ENCODE measurements around the gene HSD17B13. TPM values are rescaled to one million over a fixed set of nuclear protein-coding genes. Genes with fewer than 3 reads are reported as not detected.
A peak's percentile ranks its signal among the peaks of the same experiment; 100 is the strongest.

Gene HSD17B13
- total RNA-seq, 4 donors from 2014 or later = 1.2 to 1.7 TPM; not detected in 2

DNA sequence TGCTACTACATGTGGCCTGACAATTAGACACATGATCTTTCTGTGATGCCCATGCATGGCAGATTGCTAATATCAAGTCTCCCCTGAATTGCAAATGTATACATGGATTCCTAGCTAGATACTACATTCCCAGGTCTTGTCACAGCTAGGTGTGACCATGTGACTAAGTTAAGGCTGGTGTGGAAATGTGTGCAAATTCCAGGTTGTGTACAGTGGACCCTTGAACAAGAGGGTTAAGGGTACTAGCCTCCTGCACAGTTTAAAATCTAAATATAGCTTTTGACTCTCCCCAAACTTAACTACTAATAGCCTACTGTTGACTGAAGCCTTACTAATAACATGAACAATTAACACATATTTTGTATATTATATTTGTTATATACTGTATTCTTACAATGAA lies 48.4 kb downstream of the HSD17B13 start:
- no peak for DNase-seq (ENCODE audit: low spot score in 2 of 2)
- TF ChIP-seq, protein P1, sequence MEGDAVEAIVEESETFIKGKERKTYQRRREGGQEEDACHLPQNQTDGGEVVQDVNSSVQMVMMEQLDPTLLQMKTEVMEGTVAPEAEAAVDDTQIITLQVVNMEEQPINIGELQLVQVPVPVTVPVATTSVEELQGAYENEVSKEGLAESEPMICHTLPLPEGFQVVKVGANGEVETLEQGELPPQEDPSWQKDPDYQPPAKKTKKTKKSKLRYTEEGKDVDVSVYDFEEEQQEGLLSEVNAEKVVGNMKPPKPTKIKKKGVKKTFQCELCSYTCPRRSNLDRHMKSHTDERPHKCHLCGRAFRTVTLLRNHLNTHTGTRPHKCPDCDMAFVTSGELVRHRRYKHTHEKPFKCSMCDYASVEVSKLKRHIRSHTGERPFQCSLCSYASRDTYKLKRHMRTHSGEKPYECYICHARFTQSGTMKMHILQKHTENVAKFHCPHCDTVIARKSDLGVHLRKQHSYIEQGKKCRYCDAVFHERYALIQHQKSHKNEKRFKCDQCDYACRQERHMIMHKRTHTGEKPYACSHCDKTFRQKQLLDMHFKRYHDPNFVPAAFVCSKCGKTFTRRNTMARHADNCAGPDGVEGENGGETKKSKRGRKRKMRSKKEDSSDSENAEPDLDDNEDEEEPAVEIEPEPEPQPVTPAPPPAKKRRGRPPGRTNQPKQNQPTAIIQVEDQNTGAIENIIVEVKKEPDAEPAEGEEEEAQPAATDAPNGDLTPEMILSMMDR (IDR thresholded peaks at IDR 0.05) = no peak
- no peak for TF ChIP-seq POLR2A (IDR thresholded peaks at IDR 0.05)
- no peak for TF ChIP-seq EP300 (IDR thresholded peaks at IDR 0.05)

DNA sequence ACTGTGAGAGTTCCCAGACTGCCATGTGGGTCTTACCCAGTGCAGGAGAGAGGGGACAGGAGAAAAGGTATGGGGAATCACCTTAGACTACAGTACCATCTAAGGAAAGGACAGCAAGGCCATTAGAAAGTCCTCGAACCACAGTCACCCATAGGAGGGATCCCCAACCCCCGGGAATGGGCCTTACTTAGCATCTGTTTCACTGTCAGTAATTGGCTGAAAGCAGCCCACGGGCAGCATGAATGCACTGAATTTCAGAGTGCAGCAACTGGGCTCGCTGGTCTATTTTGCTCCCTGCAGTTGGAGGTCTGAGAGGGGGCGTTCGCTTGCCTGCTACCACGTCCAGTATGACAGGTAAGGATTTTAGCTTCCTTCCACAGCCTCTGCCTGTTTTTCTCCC lies 51.9 kb downstream of the HSD17B13 start:
- H3K9me3 ChIP-seq = no peaks in the 10 kb centered on the region

More for the DNA sequence above, 48.4 kb downstream of the HSD17B13 start:
- no peaks in the 10 kb centered on the region for H3K9me3 ChIP-seq
- no peaks in the 10 kb centered on the region for H3K27me3 ChIP-seq
- no peak overlapping the region for H3K27ac ChIP-seq
- no peaks in the 10 kb centered on the region for H3K36me3 ChIP-seq
- peaks cover 0 to 6% (median 0%) of the 10 kb centered on the region in 4 donors for H3K4me1 ChIP-seq
- H3K4me3 ChIP-seq = no peak overlapping the region

DNA sequence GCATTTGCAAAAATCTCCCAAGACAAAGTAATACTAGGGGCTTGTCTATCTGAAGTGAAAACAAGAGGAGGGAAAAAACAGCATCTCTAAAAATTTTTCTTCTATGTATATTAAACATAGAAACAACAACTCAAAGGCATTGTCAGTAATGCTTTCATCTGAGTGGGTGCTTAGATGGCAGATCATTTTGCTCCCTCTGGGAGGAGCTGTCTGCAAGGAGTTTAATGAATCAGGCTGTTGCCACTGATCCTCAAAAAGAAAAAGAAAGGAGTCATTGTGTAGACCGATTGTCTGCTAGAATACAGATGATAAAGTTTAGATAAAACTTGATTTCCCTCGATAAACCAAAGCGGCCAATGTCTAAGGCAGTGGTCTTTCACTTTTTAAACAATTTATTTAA lies 52.5 kb downstream of the HSD17B13 start:
- no peaks in the 10 kb centered on the region for H3K27me3 ChIP-seq
- H3K9me3 ChIP-seq = no peaks in the 10 kb centered on the region
- no peak overlapping the region for H3K4me3 ChIP-seq
- H3K4me1 ChIP-seq = peaks cover 0 to 6% (median 0%) of the 10 kb centered on the region in 4 donors
- H3K27ac ChIP-seq = no peak overlapping the region
- DNase-seq (ENCODE audit: low spot score in 2 of 2) = no peak
- TF ChIP-seq, protein P1 (IDR thresholded peaks at IDR 0.05) = peak; percentile 16 to 46 (median 32)
- no peak for TF ChIP-seq POLR2A (IDR thresholded peaks at IDR 0.05)
- no peak for TF ChIP-seq EP300 (IDR thresholded peaks at IDR 0.05)
- no peaks in the 10 kb centered on the region for H3K36me3 ChIP-seq
- WGBS, 2 donors = 41 to 44% methylated on average over 3 of the region's 3 CpGs

More for the DNA sequence above, 51.9 kb downstream of the HSD17B13 start:
- Histone ChIP-seq H3K36me3 (no peaks in the 10 kb centered on the region), H3K27me3 (no peaks in the 10 kb centered on the region), H3K27ac (no peak overlapping the region), H3K4me1 (peaks cover 0 to 6% (median 0%) of the 10 kb centered on the region in 4 donors), H3K4me3 (no peak overlapping the region)
- no peak for TF ChIP-seq EP300 (IDR thresholded peaks at IDR 0.05)
- no peak for TF ChIP-seq POLR2A (IDR thresholded peaks at IDR 0.05)
- TF ChIP-seq, protein P1 (IDR thresholded peaks at IDR 0.05) = no peak
- WGBS, 2 donors = 66 to 82% methylated on average over 7 of the region's 7 CpGs
- no peak for DNase-seq (ENCODE audit: low spot score in 2 of 2)

DNA sequence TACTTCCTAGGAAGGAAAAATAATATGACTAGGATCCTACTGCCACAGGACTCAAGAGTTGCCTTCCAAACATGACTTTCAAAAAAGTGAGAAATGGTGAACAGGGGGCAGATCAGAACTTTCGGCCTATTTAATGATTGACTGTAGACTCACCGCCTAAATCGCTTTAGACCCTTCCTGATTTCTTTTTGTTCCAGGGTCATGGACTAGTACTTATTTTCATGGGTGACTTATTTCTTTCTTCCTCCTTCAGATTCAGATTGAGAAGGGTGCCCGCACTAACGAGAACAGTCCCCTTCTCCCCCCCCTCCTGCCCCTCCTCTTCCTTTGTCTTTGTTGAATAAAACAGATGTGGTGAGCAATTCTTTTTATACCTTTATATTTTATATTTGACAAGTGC lies 54.3 kb downstream of the HSD17B13 start:
- TF ChIP-seq, protein P1 (IDR thresholded peaks at IDR 0.05) = no peak
- TF ChIP-seq POLR2A (IDR thresholded peaks at IDR 0.05) (no peak), EP300 (IDR thresholded peaks at IDR 0.05) (no peak)
- Histone ChIP-seq H3K27ac (no peak overlapping the region), H3K27me3 (no peaks in the 10 kb centered on the region), H3K4me1 (peaks cover 0 to 6% (median 0%) of the 10 kb centered on the region in 4 donors), H3K4me3 (no peak overlapping the region), H3K36me3 (no peaks in the 10 kb centered on the region), H3K9me3 (no peaks in the 10 kb centered on the region)
- WGBS, 2 donors = 80 to 86% methylated on average over 5 of the region's 5 CpGs
- DNase-seq (ENCODE audit: low spot score in 2 of 2) = no peak

DNA sequence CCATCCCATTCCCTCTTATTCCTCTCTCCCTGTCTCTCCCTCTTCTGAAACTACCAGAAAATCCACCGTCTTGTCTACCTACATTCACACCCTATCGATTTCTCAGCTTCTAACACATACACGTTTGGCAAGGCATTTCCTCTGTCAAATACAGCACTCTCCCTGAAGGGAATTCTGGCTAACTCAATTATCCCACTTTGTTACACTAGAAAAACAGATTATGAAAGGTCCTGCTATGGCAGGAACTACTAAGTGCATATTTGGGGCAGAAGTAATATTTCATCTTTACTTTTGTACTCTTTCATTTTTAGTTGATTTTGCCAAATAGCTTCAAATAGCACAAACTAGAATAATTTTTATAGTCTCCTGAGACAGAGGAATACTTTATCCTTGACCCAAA lies 55.7 kb downstream of the HSD17B13 start:
- Histone ChIP-seq H3K27ac (no peak overlapping the region), H3K4me3 (no peak overlapping the region), H3K9me3 (no peaks in the 10 kb centered on the region), H3K27me3 (no peaks in the 10 kb centered on the region), H3K36me3 (no peaks in the 10 kb centered on the region), H3K4me1 (peaks cover 0 to 6% (median 0%) of the 10 kb centered on the region in 4 donors)
- no peak for DNase-seq (ENCODE audit: low spot score in 2 of 2)
- 49 to 62% methylated on average over 3 of the region's 3 CpGs for WGBS, 2 donors
- TF ChIP-seq, protein P1 (IDR thresholded peaks at IDR 0.05) = no peak
- TF ChIP-seq EP300 (IDR thresholded peaks at IDR 0.05) = no peak
- TF ChIP-seq POLR2A (IDR thresholded peaks at IDR 0.05) = no peak

Data from tibial nerve (tissue), 4 donors.